CD8-positive, alpha-beta memory T cell (primary cell): ENCODE measurements around the gene FOXRED2. TPM values are rescaled to one million over a fixed set of nuclear protein-coding genes. Genes with fewer than 3 reads are reported as not detected.

Source experiments
- CTCF ChIA-PET: fragments of 350-600 bp; sonication (Branson Sonifier 250); formaldehyde crosslinking; loops from one replicate; lab custom pipeline; 2021; ENCODE audit warnings: antibody characterized with exemption; lab: Charles Lee
- POLR2A ChIA-PET: fragments of 350-600 bp; sonication (Branson Sonifier 250); formaldehyde crosslinking; loops from one replicate; lab custom pipeline; 2021; ENCODE audit warnings: antibody characterized with exemption; lab: Charles Lee
- DNase-seq, 5 donors: peaks; one replicate each; pipeline versions ENCODE4 v3.0.0 to v3.0.0-alpha.2; 2020 to 2022; ENCODE audit warnings: mixed read lengths in 1 of 5
- H3K27ac ChIP-seq: one replicate; pipeline ENCODE4 v1.7.0; 2013; ENCODE audit warnings: low read depth, mild to moderate bottlenecking, low read length, moderate library complexity
- H3K27me3 ChIP-seq: 2 replicates; pipeline ENCODE4 v1.7.0; 2013; ENCODE audit warnings: low read length, mild to moderate bottlenecking; ENCODE audit not compliant: insufficient read depth, poor library complexity, severe bottlenecking
- H3K36me3 ChIP-seq: 2 replicates; pipeline ENCODE4 v1.7.0; 2013; ENCODE audit warnings: mild to moderate bottlenecking, low read length, moderate library complexity; ENCODE audit not compliant: insufficient read depth
- H3K4me1 ChIP-seq: 2 replicates; pipeline ENCODE4 v1.7.0; 2013; ENCODE audit warnings: mild to moderate bottlenecking, low read length, moderate library complexity; ENCODE audit not compliant: insufficient read depth
- H3K4me3 ChIP-seq: 2 replicates; pipeline ENCODE4 v1.7.0; 2013; ENCODE audit warnings: mild to moderate bottlenecking, low read length
- H3K9me3 ChIP-seq: 2 replicates; pipeline ENCODE4 v1.7.0; 2013; ENCODE audit warnings: mild to moderate bottlenecking, low read length
- H3K27ac Mint-ChIP-seq, 8 donors: one replicate each; pipeline ENCODE4 v1.8.0; 2020 to 2021; ENCODE audit warnings: mixed read lengths in 8 of 8, mild to moderate bottlenecking in 6 of 8, inconsistent platforms in 3 of 8, moderate library complexity in 3 of 8
- H3K27me3 Mint-ChIP-seq, 2 donors: one replicate each; pipeline ENCODE4 v1.8.0; 2020 to 2021; ENCODE audit warnings: mixed read lengths in 2 of 2, mild to moderate bottlenecking in 1 of 2, moderate library complexity in 1 of 2
- H3K36me3 Mint-ChIP-seq, 3 donors: one replicate each; pipeline ENCODE4 v1.8.0; 2020 to 2021; ENCODE audit warnings: mixed read lengths in 3 of 3, inconsistent platforms in 1 of 3, mild to moderate bottlenecking in 1 of 3
- H3K4me1 Mint-ChIP-seq, 3 donors: one replicate each; pipeline ENCODE4 v1.8.0; 2020 to 2021; ENCODE audit warnings: mixed read lengths in 3 of 3, inconsistent platforms in 1 of 3, mild to moderate bottlenecking in 1 of 3
- H3K4me3 Mint-ChIP-seq, 7 donors: one replicate each; pipeline ENCODE4 v1.8.0; 2020 to 2021; ENCODE audit warnings: mixed read lengths in 7 of 7, mild to moderate bottlenecking in 6 of 7, moderate library complexity in 4 of 7, inconsistent platforms in 2 of 7
- H3K9me3 Mint-ChIP-seq, 5 donors: one replicate each; pipeline ENCODE4 v1.8.0; 2020 to 2022; ENCODE audit warnings: mixed read lengths in 5 of 5, mild to moderate bottlenecking in 3 of 5, moderate library complexity in 2 of 5, inconsistent platforms in 1 of 5
- polyA plus RNA-seq: library from polyadenylated mRNA; unstranded; fragments of 300-500 nt; fragmentation: Illumina TruSeq; gene quantifications from one replicate; pipeline ENCODE4 v1.2.3, GENCODE V29; 2021
- total RNA-seq, 2 experiments: library from RNA; stranded (reverse); gene quantifications; one replicate each; pipeline ENCODE4 v1.2.3, GENCODE V29; 2021

The FOXRED2 gene
- total and polyA plus RNA-seq, 3 experiments from 2014 or later: 1.8 to 27.6 (median 23.7) TPM

- no peak for DNase-seq
- Histone ChIP-seq H3K9me3 (no peaks in the 10 kb centered on the region), H3K27ac (no peak overlapping the region), H3K36me3 (no peaks in the 10 kb centered on the region), H3K27me3 (no peaks in the 10 kb centered on the region), H3K4me1 (peaks cover 21% of the 10 kb centered on the region), H3K4me3 (no peak overlapping the region)
- H3K36me3 Mint-ChIP-seq: no peaks in the 10 kb centered on the region
- CTCF ChIA-PET: no interaction called here
- H3K27me3 Mint-ChIP-seq: no peaks in the 10 kb centered on the region
- POLR2A ChIA-PET: interaction anchor here (1.3 kb wide), 1 partner anchor 9 kb away, joined by 3 read pairs; no protein-coding TSS in a partner anchor
- no peak overlapping the region for H3K27ac Mint-ChIP-seq
- peaks cover 11 to 27% (median 21%) of the 10 kb centered on the region in 3 donors for H3K4me1 Mint-ChIP-seq
- no peaks in the 10 kb centered on the region for H3K9me3 Mint-ChIP-seq
- no peak overlapping the region for H3K4me3 Mint-ChIP-seq
Observed at GRCh38 chr22:36442506-36443197, 64.2 kb downstream of the FOXRED2 start.

- peaks cover 16 to 31% (median 30%) of the 10 kb centered on the region in 3 donors for H3K4me1 Mint-ChIP-seq
- no peak overlapping the region for H3K4me3 ChIP-seq
- POLR2A ChIA-PET: interaction anchor here (0.6 kb wide), 1 partner anchor 11 kb away, joined by 5 read pairs; no protein-coding TSS in a partner anchor
Observed at GRCh38 chr22:36440429-36441002, 66.3 kb downstream of the FOXRED2 start.

GRCh38 chr22:36439481-36440271 lies 67.2 kb downstream of the FOXRED2 start:
- H3K27ac Mint-ChIP-seq: peak overlapping the region in 4 of 8 donors; percentile 8 to 85 (median 62)
- no peak for DNase-seq
- peaks cover 20 to 37% (median 35%) of the 10 kb centered on the region in 3 donors for H3K4me1 Mint-ChIP-seq

More at GRCh38 chr22:36440429-36441002, 66.3 kb downstream of the FOXRED2 start:
- Histone ChIP-seq H3K27me3 (no peaks in the 10 kb centered on the region), H3K36me3 (no peaks in the 10 kb centered on the region), H3K4me1 (peaks cover 34% of the 10 kb centered on the region), H3K27ac (no peak overlapping the region), H3K9me3 (no peaks in the 10 kb centered on the region)
- CTCF ChIA-PET: no interaction called here
- DNase-seq: no peak
- H3K27me3 Mint-ChIP-seq: no peaks in the 10 kb centered on the region
- peak overlapping the region in 2 of 8 donors; percentile 12 to 55 for H3K27ac Mint-ChIP-seq
- no peaks in the 10 kb centered on the region for H3K36me3 Mint-ChIP-seq
- no peak overlapping the region for H3K4me3 Mint-ChIP-seq
- no peaks in the 10 kb centered on the region for H3K9me3 Mint-ChIP-seq

More at GRCh38 chr22:36439481-36440271, 67.2 kb downstream of the FOXRED2 start:
- H3K36me3 ChIP-seq: no peaks in the 10 kb centered on the region
- H3K27me3 ChIP-seq: no peaks in the 10 kb centered on the region
- Mint-ChIP-seq H3K9me3 (no peaks in the 10 kb centered on the region), H3K27me3 (no peaks in the 10 kb centered on the region), H3K4me3 (no peak overlapping the region), H3K36me3 (no peaks in the 10 kb centered on the region)
- peaks cover 39% of the 10 kb centered on the region for H3K4me1 ChIP-seq
- ChIA-PET POLR2A (no interaction called here), CTCF (no interaction called here)
- no peaks in the 10 kb centered on the region for H3K9me3 ChIP-seq
- H3K4me3 ChIP-seq: no peak overlapping the region
- no peak overlapping the region for H3K27ac ChIP-seq

Other genes with a start within 250 kb of the FOXRED2 start
- 100 to 1,000 TPM; 680 to 684 TPM for gene MYH9, start 119.1 kb downstream of the FOXRED2 start, total RNA-seq
- 425 TPM for gene MYH9, start 119.1 kb downstream of the FOXRED2 start, polyA plus RNA-seq
- gene TXN2, start 25.4 kb downstream of the FOXRED2 start, total RNA-seq: 100 to 1,000 TPM; 122 to 126 TPM
- 127 TPM for gene TXN2, start 25.4 kb downstream of the FOXRED2 start, polyA plus RNA-seq
- gene EIF3D, start 22.1 kb upstream of the FOXRED2 start, total RNA-seq: 100 to 1,000 TPM; 333 to 341 TPM
- gene EIF3D, start 22.1 kb upstream of the FOXRED2 start, polyA plus RNA-seq: 140 TPM
- not detected for gene CACNG2, start 196.7 kb upstream of the FOXRED2 start, total RNA-seq
- gene CACNG2, start 196.7 kb upstream of the FOXRED2 start, polyA plus RNA-seq: not detected